OCI-LY7 (cell line): ENCODE data around the gene UBA3. TPM values are rescaled to one million over a fixed set of nuclear protein-coding genes. Genes with fewer than 3 reads are reported as not detected.

ENCODE experiments used
- BruUV-seq: library from RNA; stranded (reverse); fragments of 400-500 nt; replicated peaks from 2 replicates; lab custom pipeline; 2021; lab: Mats Ljungman, UMichigan
- CTCF ChIA-PET: fragments of 300-600 bp; sonication (Branson Sonifier 250); formaldehyde crosslinking; loops from one replicate; lab custom pipeline; 2022; ENCODE audit warnings: antibody characterized with exemption; ENCODE audit not compliant: unreplicated experiment; lab: Charles Lee
- POLR2A ChIA-PET: fragments of 300-600 bp; sonication (Branson Sonifier 250); formaldehyde crosslinking; loops from one replicate; lab custom pipeline; 2022; ENCODE audit warnings: antibody characterized with exemption; lab: Charles Lee
- DNase-seq: peaks from one replicate; pipeline ENCODE4 v3.0.0-alpha.2; 2015; ENCODE audit warnings: low spot score
- H2AFZ ChIP-seq: fragments of 200-600 bp; sonication (generic), shearing (Covaris generic); 2 replicates; pipeline ENCODE4 v1.6.1; 2014; ENCODE audit warnings: mild to moderate bottlenecking, antibody characterized with exemption, low read length, moderate library complexity
- H3K27ac ChIP-seq: fragments of 200-600 bp; sonication (generic); 2 replicates; pipeline ENCODE4 v1.5.1; 2014; ENCODE audit warnings: mixed run types, low read depth, mild to moderate bottlenecking, moderate library complexity, low read length, inconsistent platforms; ENCODE audit not compliant: poor library complexity, severe bottlenecking
- H3K36me3 ChIP-seq: fragments of 200-600 bp; sonication (generic); 2 replicates; pipeline ENCODE4 v1.6.1; 2014; ENCODE audit warnings: mild to moderate bottlenecking, antibody characterized with exemption, low read length, moderate library complexity, mixed read lengths; ENCODE audit not compliant: insufficient read depth
- H3K4me1 ChIP-seq: fragments of 200-600 bp; sonication (generic); 2 replicates; pipeline ENCODE4 v1.5.1; 2014; ENCODE audit warnings: mild to moderate bottlenecking, low read length; ENCODE audit not compliant: insufficient read depth, poor library complexity, severe bottlenecking
- H3K4me2 ChIP-seq: fragments of 200-600 bp; sonication (generic); 2 replicates; pipeline ENCODE4 v1.6.1; 2014; ENCODE audit warnings: mild to moderate bottlenecking, low read length
- H3K4me3 ChIP-seq: fragments of 200-600 bp; sonication (generic); 2 replicates; pipeline ENCODE4 v1.5.1; 2014; ENCODE audit warnings: mild to moderate bottlenecking, low read depth, low read length; ENCODE audit not compliant: poor library complexity, severe bottlenecking
- H3K79me2 ChIP-seq: fragments of 200-600 bp; sonication (generic); 2 replicates; pipeline ENCODE4 v1.6.1; 2016; ENCODE audit warnings: low read depth, mild to moderate bottlenecking, low read length, moderate library complexity, mixed read lengths; ENCODE audit not compliant: insufficient read depth
- H3K9me2 ChIP-seq: fragments of 200-600 bp; sonication (generic); 2 replicates; pipeline ENCODE4 v1.6.1; 2016; ENCODE audit warnings: mild to moderate bottlenecking, low read length, mixed read lengths; ENCODE audit not compliant: insufficient read depth
- H3K9me3 ChIP-seq: fragments of 200-600 bp; sonication (generic); 2 replicates; pipeline ENCODE4 v1.6.1; 2014; ENCODE audit warnings: mild to moderate bottlenecking, mixed run types, low read length, mixed read lengths
- H4K20me1 ChIP-seq: fragments of 200-600 bp; sonication (generic); 2 replicates; pipeline ENCODE4 v1.6.1; 2014; ENCODE audit warnings: mild to moderate bottlenecking, antibody characterized with exemption, low read length, moderate library complexity, mixed read lengths; ENCODE audit not compliant: insufficient read depth
- EZH2phosphoT487 ChIP-seq: fragments of 200-600 bp; sonication (generic); IDR thresholded peaks from 2 replicates; pipeline ENCODE4 v1.6.1; 2018; ENCODE audit warnings: low read depth, borderline replicate concordance, mild to moderate bottlenecking, mixed run types, antibody characterized with exemption, low read length, moderate library complexity, mixed read lengths
- intact Hi-C: fragments of 100-400 bp; cut with micrococcal nuclease; formaldehyde crosslinking; loops from one replicate; pipeline ENCODE4 v1.10.0; 2022; ENCODE audit not compliant: unreplicated experiment
- total RNA-seq, 2 experiments: library from RNA; depleted of rRNA in 1 of 2; stranded (reverse); fragments of >200 nt in 1 of 2; shearing (Covaris generic) in 1 of 2; gene quantifications; 2 replicates each; pipeline ENCODE4 v1.2.3, GENCODE V29; 2014 to 2022
- TF ChIP-seq, protein P1 (sequence below): fragments of 200-600 bp; sonication (generic); conservative IDR thresholded peaks from 2 replicates; pipeline ENCODE4 v1.5.1; 2014; ENCODE audit warnings: mild to moderate bottlenecking, antibody characterized with exemption, low read length, moderate library complexity, mixed read lengths

The UBA3 gene
- total RNA-seq, 2 experiments from 2014 or later: 70.2 to 78.8 TPM

DNA sequence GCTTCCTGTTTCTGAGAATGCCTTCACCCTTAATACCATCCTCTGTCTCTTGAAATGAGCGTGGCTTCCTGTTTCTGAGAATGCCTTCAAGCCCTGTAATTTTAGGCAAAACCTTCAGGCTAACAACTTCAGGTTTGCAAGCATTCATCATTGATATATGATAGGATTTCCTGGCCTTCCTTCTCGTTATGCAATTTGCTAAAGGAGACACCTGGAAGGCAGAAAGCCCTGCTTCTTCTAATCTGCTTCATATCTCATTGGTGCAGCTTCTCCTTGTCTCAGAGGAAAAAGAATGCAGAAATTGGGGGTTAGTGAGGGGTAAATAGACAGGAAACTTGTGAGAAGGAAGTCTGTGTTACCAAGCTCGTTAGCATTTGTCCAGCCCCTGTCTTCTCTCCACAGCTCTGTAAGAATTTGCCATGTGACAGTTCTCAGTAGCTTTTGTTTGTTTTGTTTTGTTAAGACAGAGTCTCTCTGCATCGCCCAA lies 11.9 kb upstream of the UBA3 start:
- Histone ChIP-seq H3K36me3 (0 out of 2 replicates have a peak, but pooled peaks cover 5% of the 10 kb centered on the region), H3K9me2 (no peaks in the 10 kb centered on the region), H3K9me3 (no peaks in the 10 kb centered on the region), H3K4me1 (peaks cover 42% of the 10 kb centered on the region), H3K4me2 (peak overlapping the region; percentile 76), H3K79me2 (peaks cover 24% of the 10 kb centered on the region; the same call in 1 of the 2 replicates), H3K27ac (peak overlapping the region; percentile 68), H4K20me1 (no peaks in the 10 kb centered on the region), H2AFZ (peak overlapping the region; percentile 53), H3K4me3 (peak overlapping the region; percentile 42)
- DNase-seq: peak; percentile 56
- TF ChIP-seq, protein P1, sequence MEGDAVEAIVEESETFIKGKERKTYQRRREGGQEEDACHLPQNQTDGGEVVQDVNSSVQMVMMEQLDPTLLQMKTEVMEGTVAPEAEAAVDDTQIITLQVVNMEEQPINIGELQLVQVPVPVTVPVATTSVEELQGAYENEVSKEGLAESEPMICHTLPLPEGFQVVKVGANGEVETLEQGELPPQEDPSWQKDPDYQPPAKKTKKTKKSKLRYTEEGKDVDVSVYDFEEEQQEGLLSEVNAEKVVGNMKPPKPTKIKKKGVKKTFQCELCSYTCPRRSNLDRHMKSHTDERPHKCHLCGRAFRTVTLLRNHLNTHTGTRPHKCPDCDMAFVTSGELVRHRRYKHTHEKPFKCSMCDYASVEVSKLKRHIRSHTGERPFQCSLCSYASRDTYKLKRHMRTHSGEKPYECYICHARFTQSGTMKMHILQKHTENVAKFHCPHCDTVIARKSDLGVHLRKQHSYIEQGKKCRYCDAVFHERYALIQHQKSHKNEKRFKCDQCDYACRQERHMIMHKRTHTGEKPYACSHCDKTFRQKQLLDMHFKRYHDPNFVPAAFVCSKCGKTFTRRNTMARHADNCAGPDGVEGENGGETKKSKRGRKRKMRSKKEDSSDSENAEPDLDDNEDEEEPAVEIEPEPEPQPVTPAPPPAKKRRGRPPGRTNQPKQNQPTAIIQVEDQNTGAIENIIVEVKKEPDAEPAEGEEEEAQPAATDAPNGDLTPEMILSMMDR: no peak
- no peak for TF ChIP-seq EZH2phosphoT487
- BruUV-seq: no TSS peak
- intact Hi-C loops: no loop called here
- ChIA-PET POLR2A (interaction anchor here (0.6 to 1.7 kb wide), 17 partner anchors 8 to 297 kb away, joined by 3 to 11 read pairs (median 4); no protein-coding TSS in a partner anchor), CTCF (no interaction called here)

DNA sequence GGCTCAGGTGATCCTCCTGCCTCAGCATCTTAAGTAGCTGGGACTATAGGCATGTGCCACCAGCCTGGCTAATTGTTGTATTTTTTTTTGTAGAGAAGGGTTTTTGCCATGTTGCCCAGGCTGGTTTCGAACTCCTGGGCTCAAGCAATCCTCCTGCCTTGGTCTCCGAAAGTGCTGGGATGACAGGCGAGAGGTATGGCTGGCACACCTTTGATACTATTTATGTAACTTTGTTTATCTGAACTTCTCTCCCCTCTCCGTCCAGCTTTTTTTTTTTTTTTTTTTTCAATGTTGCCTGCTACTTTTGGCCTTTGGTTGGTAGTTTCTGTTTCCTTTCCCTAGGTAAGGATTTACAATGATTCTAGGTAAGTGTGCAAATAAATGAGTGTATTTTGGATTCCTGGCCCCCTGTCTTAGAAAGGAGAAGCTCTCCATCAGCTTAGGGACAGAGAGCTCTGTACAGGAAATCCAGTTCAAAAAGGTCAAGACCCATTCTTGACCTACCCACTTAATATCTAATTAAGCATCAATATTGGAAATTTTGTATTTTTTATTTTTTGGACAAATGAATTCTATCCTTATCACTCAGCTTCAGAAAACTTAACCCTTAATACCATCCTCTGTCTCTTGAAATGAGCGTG lies 11.3 kb upstream of the UBA3 start:
- TF ChIP-seq EZH2phosphoT487: no peak
- TF ChIP-seq, protein P1: no peak
- CTCF ChIA-PET: interaction anchor here (0.6 kb wide), 1 partner anchor 250 kb away, joined by 3 read pairs; no protein-coding TSS in a partner anchor
- peak overlapping the region; percentile 68 for H3K27ac ChIP-seq

More for the DNA sequence above, 11.3 kb upstream of the UBA3 start:
- Histone ChIP-seq H3K79me2 (peaks cover 25% of the 10 kb centered on the region; the same call in 1 of the 2 replicates), H3K4me3 (peak overlapping the region; percentile 42), H3K9me3 (no peaks in the 10 kb centered on the region), H3K4me2 (peak overlapping the region; percentile 76), H3K9me2 (no peaks in the 10 kb centered on the region), H4K20me1 (no peaks in the 10 kb centered on the region), H3K36me3 (0 out of 2 replicates have a peak, but pooled peaks cover 5% of the 10 kb centered on the region), H3K4me1 (peaks cover 44% of the 10 kb centered on the region), H2AFZ (peak overlapping the region; percentile 53; the same call in 1 of the 2 replicates)
- BruUV-seq: no TSS peak
- no peak for DNase-seq
- intact Hi-C loops: no loop called here
- POLR2A ChIA-PET: interaction anchor here (0.6 to 1.7 kb wide), 17 partner anchors 8 to 298 kb away, joined by 3 to 11 read pairs (median 3); no protein-coding TSS in a partner anchor
